Keratinocyte (primary cell): Measurements from ENCODE around the gene DNAJC5G.
"Not testable (repeated sequence)": the region's sequence is repeated elsewhere in the genome, so short reads cannot be mapped to it uniquely, and the experiment has no call there.

Experiments used
- CTCF ChIP-seq, 3 experiments: IDR thresholded peaks in 1 of 3; conservative IDR thresholded peaks in 1 of 3; optimal IDR thresholded peaks in 1 of 3; 2 replicates in 2 of 3; 3 replicates in 1 of 3; pipeline versions ENCODE3 to v1.5.1; 2011; ENCODE audit warnings: low read length in 3 of 3, mild to moderate bottlenecking in 3 of 3, moderate library complexity in 2 of 3, control low read depth in 1 of 3, inconsistent platforms in 1 of 3; ENCODE audit not compliant: insufficient read depth in 2 of 3; ENCODE audit errors: extremely low read depth in 1 of 3
- EZH2 ChIP-seq: IDR thresholded peaks from one replicate; pipeline ENCODE4 v1.6.1; 2012; ENCODE audit warnings: inconsistent platforms, mild to moderate bottlenecking, low read length, moderate library complexity

DNA sequence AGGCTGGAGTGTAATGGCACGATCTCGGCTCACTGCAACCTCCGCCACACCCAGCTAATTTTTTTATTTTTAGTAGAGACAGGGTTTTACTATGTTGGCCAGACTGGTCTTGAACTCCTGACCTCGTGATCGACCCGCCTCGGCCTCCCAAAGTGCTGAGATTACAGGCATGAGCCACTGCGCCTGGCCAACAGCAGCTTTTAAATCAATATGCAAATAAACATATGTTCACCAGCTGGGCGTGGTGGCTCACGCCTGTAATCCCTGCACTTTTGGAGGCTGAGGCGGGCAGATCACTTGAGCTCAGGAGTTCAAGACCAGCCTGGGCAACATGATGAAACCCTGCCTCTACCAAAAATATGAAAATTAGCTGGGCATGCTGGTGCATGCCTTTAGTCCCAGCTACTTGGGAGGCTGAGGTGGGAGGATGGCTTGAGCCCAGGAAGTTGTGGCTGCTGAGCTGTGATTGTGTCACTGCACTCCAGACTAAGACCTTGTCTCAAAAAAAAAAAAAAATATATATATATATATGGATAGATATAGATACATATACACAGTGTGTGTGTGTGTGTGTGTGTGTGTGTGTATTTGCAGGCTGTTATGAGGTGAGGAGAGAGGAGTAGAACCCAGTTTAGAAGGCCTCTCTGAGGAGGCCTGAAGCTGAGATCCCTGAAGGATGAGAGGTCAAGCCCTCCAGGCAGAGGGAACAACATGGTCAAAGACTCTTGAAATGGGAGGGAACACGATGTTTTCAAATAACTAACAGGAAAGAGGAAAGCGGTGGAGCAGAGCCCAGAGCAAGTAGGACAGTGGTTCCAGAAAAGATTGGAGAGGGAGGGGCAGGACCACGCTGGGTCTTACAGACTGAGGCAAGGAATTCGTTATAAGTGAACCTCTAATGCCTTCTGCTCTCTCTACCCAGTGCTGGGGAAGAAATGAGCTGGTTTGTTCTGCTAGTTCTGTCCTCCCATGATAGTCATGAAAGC, 2.4 kb upstream of the DNAJC5G start:
- not testable (repeated sequence) for TF ChIP-seq CTCF (optimal IDR thresholded peaks at IDR 0.05 in 1 of 3, IDR thresholded peaks at IDR 0.05 in 1 of 3, conservative IDR thresholded peaks at IDR 0.05 in 1 of 3; ENCODE audit: extremely low read depth in 1 of 3, insufficient read depth in 2 of 3, low read length in 3 of 3); EZH2
